Neural crest cell (in vitro differentiated cells): Measurements from ENCODE around the gene CERS3. TPM values are rescaled to one million over a fixed set of nuclear protein-coding genes. Genes with fewer than 3 reads are reported as not detected.

Experiments
- DNase-seq: peaks from one replicate; pipeline ENCODE4 v3.0.0; 2021; ENCODE audit warnings: low read depth, mixed read lengths, low spot score
- H3K27ac Mint-ChIP-seq: one replicate; pipeline ENCODE4 v1.8.0; 2021; ENCODE audit warnings: mild to moderate bottlenecking, mixed read lengths; ENCODE audit not compliant: unreplicated experiment
- H3K27me3 Mint-ChIP-seq: 2 replicates; pipeline ENCODE4 v1.8.0; 2021; ENCODE audit warnings: low read depth, mild to moderate bottlenecking, mixed read lengths
- H3K36me3 Mint-ChIP-seq: 2 replicates; pipeline ENCODE4 v1.8.0; 2021; ENCODE audit warnings: low read depth, mild to moderate bottlenecking, mixed read lengths
- H3K4me1 Mint-ChIP-seq: 2 replicates; pipeline ENCODE4 v1.8.0; 2021; ENCODE audit warnings: mixed read lengths
- H3K4me3 Mint-ChIP-seq: one replicate; pipeline ENCODE4 v1.8.0; 2021; ENCODE audit warnings: mild to moderate bottlenecking, mixed read lengths
- H3K9me3 Mint-ChIP-seq: 2 replicates; pipeline ENCODE4 v1.8.0; 2021; ENCODE audit warnings: mixed read lengths
- CTCF ChIP-seq: fragments of 200-600 bp; sonication (generic); conservative IDR thresholded peaks from 2 replicates; pipeline ENCODE4 v1.5.0; 2021; ENCODE audit warnings: antibody characterized with exemption, mild to moderate bottlenecking
- total RNA-seq: library from RNA; stranded (reverse); gene quantifications from 2 replicates; pipeline ENCODE4 v1.2.1, GENCODE V29; 2021

The CERS3 gene
- total RNA-seq, 1 donor from 2014 or later = 0.26 TPM

GRCh38 chr15:100531204-100531603 lies 2.5 kb upstream of the CERS3 start:
- H3K4me1 Mint-ChIP-seq = no peaks in the 10 kb centered on the region
- no peak for TF ChIP-seq CTCF

DNA sequence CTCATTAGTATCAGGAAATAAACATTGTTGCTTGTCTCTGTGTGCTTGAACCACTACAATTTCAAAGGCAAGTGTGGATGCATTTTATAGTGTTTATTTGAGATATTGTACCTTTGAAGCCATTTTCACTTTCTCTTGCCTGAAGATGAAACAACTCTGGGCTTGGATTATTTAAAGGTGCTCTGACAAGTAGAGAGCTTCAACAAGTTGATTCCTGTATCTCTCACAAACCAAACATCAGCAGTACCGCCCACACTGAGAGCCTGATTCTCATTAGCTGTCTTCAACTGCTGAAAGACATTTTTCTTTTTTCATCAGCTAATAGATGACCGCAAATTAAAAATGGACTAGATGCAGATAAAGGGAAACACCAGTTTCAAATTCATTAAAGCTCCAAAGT lies 806 bp upstream of the CERS3 start:
- no peak for TF ChIP-seq CTCF
- no peaks in the 10 kb centered on the region for H3K9me3 Mint-ChIP-seq
- no peaks in the 10 kb centered on the region for H3K36me3 Mint-ChIP-seq
- H3K27me3 Mint-ChIP-seq = peaks cover 23% of the 10 kb centered on the region
- no peak overlapping the region for H3K4me3 Mint-ChIP-seq
- no peak overlapping the region for H3K27ac Mint-ChIP-seq
- DNase-seq = no peak
- H3K4me1 Mint-ChIP-seq = no peaks in the 10 kb centered on the region

More at GRCh38 chr15:100531204-100531603, 2.5 kb upstream of the CERS3 start:
- Mint-ChIP-seq H3K4me3 (no peak overlapping the region), H3K9me3 (no peaks in the 10 kb centered on the region), H3K27me3 (peaks cover 23% of the 10 kb centered on the region), H3K36me3 (no peaks in the 10 kb centered on the region), H3K27ac (no peak overlapping the region)
- DNase-seq = no peak

- Mint-ChIP-seq H3K9me3 (peaks cover 4% of the 10 kb centered on the region), H3K27ac (no peak overlapping the region)
- no peak for DNase-seq
Observed at GRCh38 chr15:100526027-100526481, 2.7 kb downstream of the CERS3 start.

GRCh38 chr15:100525436-100525835 lies 3.3 kb downstream of the CERS3 start:
- no peaks in the 10 kb centered on the region for H3K4me1 Mint-ChIP-seq
- H3K9me3 Mint-ChIP-seq = peaks cover 4% of the 10 kb centered on the region
- no peak overlapping the region for H3K27ac Mint-ChIP-seq
- DNase-seq = no peak
- no peak overlapping the region for H3K4me3 Mint-ChIP-seq
- H3K27me3 Mint-ChIP-seq = peaks cover 9% of the 10 kb centered on the region
- no peaks in the 10 kb centered on the region for H3K36me3 Mint-ChIP-seq
- no peak for TF ChIP-seq CTCF

More at GRCh38 chr15:100526027-100526481, 2.7 kb downstream of the CERS3 start:
- Mint-ChIP-seq H3K4me1 (no peaks in the 10 kb centered on the region), H3K4me3 (no peak overlapping the region), H3K36me3 (no peaks in the 10 kb centered on the region), H3K27me3 (peaks cover 9% of the 10 kb centered on the region)
- no peak for TF ChIP-seq CTCF

DNA sequence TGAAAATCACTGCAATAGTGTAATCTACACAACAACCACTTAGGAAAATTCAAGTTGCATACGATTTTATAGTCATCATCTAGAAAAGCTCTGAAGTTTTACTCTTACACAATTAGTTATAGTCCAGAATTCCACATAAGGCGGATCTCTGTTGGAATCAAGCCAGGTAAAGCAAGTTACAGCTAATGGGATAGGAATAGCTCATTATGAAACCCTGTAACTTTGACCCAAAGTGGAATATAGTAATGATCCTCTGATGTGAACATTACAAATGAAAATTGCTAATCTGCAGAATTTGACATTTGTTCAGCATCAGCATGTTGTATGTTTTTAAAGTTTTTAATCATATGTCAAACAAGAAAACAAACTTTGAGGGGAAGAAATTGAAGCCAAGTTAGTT lies 4.4 kb downstream of the CERS3 start:
- Mint-ChIP-seq H3K36me3 (no peaks in the 10 kb centered on the region), H3K27me3 (peaks cover 6% of the 10 kb centered on the region), H3K27ac (no peak overlapping the region), H3K9me3 (peaks cover 4% of the 10 kb centered on the region), H3K4me1 (no peaks in the 10 kb centered on the region), H3K4me3 (no peak overlapping the region)
- DNase-seq = no peak
- TF ChIP-seq CTCF = no peak

- no peak for TF ChIP-seq CTCF
- Mint-ChIP-seq H3K36me3 (no peaks in the 10 kb centered on the region), H3K9me3 (peaks cover 4% of the 10 kb centered on the region), H3K4me3 (no peak overlapping the region), H3K27me3 (peaks cover 4% of the 10 kb centered on the region), H3K4me1 (no peaks in the 10 kb centered on the region), H3K27ac (no peak overlapping the region)
- no peak for DNase-seq
Observed at GRCh38 chr15:100521907-100522306, 6.8 kb downstream of the CERS3 start.
